ENCODE results near the gene PIGL. TPM values are rescaled to one million over a fixed set of nuclear protein-coding genes. Genes with fewer than 3 reads are reported as not detected.

PIGL gene
- total RNA-seq, 1 experiment from 2014 or later: 9.9 TPM

DNA sequence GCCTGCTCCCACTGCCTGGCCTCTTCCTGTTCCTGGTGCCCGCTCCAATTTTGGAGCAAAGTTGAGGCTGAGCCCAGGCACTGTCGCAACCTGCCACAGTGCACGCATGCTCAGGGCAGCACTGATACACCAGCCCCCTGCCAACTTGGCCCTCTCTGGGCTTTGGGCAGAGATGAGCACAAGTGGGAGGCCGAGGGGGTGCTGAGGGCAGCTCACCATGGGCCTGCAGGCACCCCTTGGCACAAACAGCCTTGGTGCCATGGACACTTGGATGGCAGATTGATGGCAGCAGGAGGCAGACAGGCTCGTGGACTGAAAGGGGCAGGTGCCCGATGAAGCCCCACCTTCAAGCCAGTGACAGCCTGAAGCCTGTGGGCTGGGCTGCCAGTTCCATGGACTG is 42.9 kb downstream of the PIGL start:
- no peak for DNase-seq (ENCODE audit: low read depth, low spot score)
- in situ Hi-C loops (cut with HindIII; ENCODE audit: low pct_unique_long_range_greater_than_20kb, low sequenced_read_pairs): no loop called here

DNA sequence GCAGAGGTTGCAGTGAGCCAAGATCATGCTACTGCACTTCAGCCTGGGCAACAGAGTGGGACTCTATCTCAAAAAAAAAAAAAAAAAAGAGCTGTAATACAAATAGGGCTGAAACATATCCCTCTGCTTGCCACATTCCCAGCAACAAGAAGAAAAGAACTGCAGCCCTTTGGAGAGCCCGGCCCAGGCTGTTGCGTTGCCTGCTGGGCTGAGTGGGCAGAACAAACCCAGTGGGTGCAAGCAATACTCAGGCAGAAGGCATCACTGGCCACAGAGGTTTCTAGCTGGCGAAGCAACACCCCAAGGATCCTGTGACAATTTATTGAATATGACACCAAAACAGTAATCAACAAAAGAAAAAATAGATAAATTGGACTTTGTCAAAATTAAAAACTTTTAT is 44.0 kb downstream of the PIGL start:
- DNase-seq (ENCODE audit: low read depth, low spot score): no peak
- in situ Hi-C loops (cut with HindIII; ENCODE audit: low pct_unique_long_range_greater_than_20kb, low sequenced_read_pairs): no loop called here

DNA sequence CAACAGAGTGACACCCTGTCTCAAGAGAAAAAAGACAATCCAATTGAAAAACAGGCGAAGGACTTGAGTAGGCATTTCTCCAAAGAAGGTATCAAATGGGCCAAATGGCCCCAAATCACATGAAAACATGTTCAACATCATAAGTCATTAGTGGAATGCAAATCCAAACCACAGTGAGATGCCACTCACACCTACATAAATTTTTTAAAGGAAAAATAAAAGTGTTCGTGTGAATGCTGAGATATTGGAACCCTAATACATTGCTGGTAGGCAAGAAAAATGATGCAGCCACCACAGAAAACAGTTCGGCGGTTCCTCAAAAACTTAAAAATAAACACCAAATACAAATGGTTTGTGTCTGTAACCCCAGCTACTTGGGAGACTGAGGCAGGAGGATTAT is 45.2 kb downstream of the PIGL start:
- in situ Hi-C loops (cut with HindIII; ENCODE audit: low pct_unique_long_range_greater_than_20kb, low sequenced_read_pairs): no loop called here
- DNase-seq (ENCODE audit: low read depth, low spot score): no peak

DNA sequence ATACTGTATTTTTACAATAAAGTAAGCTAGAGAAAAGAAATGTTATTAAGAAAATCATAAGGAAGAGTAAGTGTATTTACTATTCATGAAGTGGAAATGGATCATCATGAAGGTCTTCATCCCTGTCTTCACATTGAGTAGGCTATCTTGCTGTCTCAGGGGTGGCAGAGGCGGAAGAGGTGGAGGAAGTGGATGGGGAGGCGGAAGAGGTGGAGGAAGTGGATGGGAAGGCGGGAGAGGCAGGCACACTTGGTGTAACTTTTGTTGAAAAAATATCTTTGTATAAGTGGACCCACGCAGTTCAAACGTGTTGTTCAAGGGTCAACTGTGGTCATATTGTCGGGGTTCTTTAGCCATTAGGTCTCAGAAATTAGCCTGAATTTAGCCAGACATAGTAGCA is 50.2 kb downstream of the PIGL start:
- in situ Hi-C loops (cut with HindIII; ENCODE audit: low pct_unique_long_range_greater_than_20kb, low sequenced_read_pairs): no loop called here
- no peak for DNase-seq (ENCODE audit: low read depth, low spot score)

DNA sequence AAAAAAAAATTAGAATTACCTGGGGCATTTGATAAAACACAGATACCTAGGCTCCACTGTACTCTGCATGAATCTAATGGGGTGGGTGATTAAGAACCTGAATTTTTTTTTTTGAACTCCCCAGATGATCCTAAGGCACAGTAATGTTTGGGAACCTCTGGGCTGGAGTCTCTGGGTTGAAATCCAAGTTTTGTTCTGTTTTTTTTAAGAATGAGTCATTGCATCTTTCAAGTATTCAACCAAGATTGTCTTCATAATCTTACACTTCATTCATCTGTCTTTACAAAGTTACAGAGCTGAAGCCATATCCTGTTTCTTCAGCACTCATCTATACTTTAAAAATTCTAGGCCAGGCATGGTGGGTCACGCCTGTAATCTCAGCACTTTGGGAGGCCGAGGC is 52.6 kb downstream of the PIGL start:
- in situ Hi-C loops (cut with HindIII; ENCODE audit: low pct_unique_long_range_greater_than_20kb, low sequenced_read_pairs): no loop called here
- DNase-seq (ENCODE audit: low read depth, low spot score): no peak

DNA sequence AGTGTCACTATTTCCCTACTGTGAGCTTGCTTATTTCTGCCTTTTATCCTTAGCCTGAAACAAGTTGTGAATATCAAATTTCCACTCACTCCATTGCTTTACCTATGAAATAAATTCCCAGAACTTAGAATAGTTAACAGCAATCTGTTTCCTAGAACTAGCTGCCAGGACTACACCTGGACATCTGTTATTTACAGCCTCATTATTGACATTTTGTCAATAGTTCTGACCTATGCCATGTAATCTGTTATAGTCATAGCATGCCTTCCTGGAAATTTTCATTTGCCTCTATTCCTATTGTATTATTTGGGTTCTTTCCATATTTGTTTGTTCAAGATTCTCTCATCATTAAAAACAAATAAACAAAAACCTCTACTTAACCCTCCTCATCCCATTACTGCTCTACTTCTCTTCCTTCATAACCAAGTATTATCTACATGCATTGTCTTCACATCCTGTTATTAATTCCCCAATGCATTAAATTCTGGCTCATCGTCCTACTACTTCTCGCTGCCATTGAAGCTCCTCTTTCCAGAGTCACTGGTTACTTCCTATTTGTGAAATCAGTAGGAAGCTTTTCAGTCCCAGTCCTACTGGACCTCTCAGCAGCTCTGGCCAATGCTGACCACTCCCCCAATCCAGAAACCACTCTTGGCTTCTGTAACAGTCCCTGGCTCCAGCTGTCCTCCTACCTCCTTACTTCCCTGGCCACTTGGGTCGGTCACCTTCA is 55.3 kb downstream of the PIGL start:
- in situ Hi-C loops (cut with HindIII; ENCODE audit: low pct_unique_long_range_greater_than_20kb, low sequenced_read_pairs): no loop called here
- no peak for DNase-seq (ENCODE audit: low read depth, low spot score)

DNA sequence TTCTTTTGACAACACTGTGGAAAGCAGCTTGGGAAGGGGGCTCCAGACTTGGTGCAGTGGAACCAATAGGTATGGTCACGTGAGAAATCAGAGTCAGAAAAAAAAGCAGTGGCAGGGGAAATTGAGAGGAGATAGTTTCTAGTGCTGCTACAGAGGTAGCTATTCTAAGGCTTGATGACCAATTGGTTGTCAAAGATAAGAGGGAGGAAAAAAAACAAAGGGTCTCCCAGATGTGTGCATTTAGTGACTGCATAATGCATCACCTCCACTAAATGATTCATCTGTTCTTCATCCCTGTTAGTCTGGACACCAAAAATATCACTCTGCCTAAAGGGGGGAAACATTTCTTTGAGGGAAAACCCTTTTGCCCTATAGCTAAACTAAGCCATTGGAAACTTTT is 56.5 kb downstream of the PIGL start:
- DNase-seq (ENCODE audit: low read depth, low spot score): no peak
- in situ Hi-C loops (cut with HindIII; ENCODE audit: low pct_unique_long_range_greater_than_20kb, low sequenced_read_pairs): no loop called here

DNA sequence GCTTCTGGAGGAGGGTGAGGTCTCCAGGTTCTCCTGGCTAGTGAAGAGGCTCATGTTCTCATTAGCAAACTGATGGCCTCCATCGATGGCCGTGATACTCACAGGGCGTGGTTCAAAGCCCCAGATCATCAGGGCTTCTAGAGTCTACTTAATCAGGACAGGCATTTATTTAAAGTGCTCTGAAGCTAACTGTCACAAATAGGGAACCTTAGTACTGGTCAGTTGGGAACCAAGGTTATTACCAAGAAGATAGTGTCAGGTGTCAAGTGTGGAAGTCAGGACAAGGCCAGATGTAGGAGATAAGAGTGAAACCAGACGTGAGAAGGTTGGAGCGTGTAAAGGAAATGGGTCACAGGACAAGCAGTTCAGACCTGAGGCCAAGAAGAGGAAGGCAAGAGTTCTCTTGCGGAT is 56.9 kb downstream of the PIGL start:
- in situ Hi-C loops (cut with HindIII; ENCODE audit: low pct_unique_long_range_greater_than_20kb, low sequenced_read_pairs): no loop called here

DNA sequence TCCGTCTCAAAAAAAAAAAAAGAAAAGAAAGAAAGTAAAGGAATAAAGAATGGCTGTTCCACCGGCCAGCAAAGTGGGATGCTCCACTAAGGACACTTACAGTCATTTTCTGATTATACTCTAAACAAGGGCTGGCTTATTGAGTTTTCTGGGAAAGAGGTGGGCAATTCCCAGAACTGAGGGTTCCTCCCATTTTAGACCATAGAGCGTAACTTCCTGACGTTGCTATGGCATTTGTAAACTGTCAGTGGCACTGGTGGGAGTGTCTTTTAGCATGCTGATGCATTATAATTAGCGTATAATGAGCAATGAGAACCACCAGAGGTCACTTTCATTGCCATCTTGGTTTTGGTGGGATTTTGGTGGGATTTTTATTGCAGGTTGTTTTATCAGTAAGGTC is 58.0 kb downstream of the PIGL start:
- in situ Hi-C loops (cut with HindIII; ENCODE audit: low pct_unique_long_range_greater_than_20kb, low sequenced_read_pairs): no loop called here
- no peak for DNase-seq (ENCODE audit: low read depth, low spot score)

More for the DNA sequence above, 56.9 kb downstream of the PIGL start:
- DNase-seq (ENCODE audit: low read depth, low spot score): no peak

DNA sequence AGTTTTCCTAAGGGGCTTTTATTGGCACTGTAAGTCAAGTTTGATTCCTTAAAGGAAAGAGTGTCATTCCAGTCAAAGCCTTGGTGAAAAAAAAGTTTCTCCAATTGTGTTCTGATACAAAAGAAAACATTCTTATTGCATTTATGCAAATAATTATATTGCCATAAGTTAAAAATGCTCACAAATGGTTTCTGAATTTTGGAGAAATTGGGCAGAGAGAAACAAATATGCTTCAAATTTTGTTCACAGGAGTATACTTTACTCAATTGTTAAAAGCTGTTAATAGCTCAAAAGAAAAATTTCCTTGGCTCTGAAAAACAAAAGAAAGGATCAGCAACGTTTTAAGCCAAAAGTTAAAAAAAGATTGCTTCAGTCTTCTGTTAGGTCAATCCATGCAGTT is 60.2 kb downstream of the PIGL start:
- in situ Hi-C loops (cut with HindIII; ENCODE audit: low pct_unique_long_range_greater_than_20kb, low sequenced_read_pairs): no loop called here
- DNase-seq (ENCODE audit: low read depth, low spot score): no peak

DNA sequence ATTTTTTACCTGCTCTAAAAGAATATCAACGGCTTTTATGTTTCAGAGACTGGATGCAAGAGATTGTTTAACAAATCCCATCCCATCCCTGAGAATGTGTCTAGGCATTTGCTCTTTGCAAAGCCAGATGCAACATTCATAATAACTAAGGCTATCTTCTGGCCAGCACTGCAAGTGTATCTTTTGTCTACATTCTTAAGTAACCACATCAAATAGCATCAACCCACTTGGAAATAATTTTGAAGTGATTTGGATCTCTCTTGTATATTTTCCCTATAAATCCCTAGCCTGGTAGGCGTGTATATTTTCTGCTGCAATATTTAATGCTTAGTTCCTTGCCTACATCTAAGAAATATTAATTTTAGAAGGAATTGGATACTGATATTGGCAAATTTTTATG is 64.3 kb downstream of the PIGL start:
- no peak for DNase-seq (ENCODE audit: low read depth, low spot score)
- in situ Hi-C loops (cut with HindIII; ENCODE audit: low pct_unique_long_range_greater_than_20kb, low sequenced_read_pairs): no loop called here

DNA sequence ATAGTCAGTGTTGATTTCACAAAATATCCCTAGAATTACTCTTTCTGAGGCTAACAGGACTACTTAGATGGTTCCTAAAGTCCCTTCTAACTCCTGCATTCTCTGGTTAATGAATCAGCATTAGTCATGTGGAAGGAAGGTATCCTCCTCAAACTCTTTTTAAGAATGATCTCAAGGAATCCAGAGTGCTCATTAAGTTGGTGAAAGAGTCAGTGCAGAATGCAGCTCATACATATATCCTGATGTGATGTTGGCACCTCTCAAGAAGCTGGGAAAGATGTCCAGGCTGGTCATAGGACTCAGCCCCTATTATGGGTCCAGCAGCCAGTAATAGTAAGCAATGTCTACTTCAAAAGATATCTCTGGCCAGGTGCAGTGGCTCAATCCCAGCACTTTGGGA is 65.5 kb downstream of the PIGL start:
- DNase-seq (ENCODE audit: low read depth, low spot score): no peak
- in situ Hi-C loops (cut with HindIII; ENCODE audit: low pct_unique_long_range_greater_than_20kb, low sequenced_read_pairs): no loop called here

DNA sequence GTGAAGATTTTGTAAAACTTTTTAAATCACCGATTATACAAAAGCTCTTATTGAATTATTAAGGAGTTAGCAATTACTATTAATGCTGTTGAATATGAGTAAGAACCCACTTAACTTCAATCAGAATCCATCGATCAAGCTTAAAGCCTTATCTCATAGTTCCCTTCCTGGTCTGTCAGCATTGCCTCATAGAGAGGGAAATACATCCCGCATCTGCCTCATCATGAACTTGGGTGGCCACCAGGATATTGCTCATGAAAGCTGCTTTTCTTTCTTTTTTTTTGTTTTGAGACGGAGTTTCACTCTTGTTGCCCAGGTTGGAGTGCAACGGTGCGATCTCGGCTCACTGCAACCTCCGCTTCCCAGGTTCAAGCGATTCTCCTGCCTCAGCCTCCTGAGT is 66.7 kb downstream of the PIGL start:
- in situ Hi-C loops (cut with HindIII; ENCODE audit: low pct_unique_long_range_greater_than_20kb, low sequenced_read_pairs): no loop called here
- no peak for DNase-seq (ENCODE audit: low read depth, low spot score)

DNA sequence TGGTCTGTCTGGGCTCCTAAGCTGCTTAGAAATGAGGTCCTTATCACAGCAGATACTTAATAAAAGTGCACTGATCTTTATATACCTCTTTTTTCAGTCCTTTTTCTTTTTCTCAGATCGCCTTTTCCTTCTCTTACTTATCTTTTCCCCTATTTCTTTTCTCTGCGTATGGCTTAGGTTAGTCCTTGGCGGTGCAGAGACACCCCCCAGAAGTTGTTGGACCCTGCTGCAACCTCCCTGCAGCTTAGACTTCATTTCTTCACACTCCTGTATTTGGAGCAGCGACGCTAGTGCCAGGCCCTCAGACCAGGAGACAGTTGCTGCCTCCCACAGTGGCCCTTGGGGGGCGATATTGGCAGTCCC is 68.6 kb downstream of the PIGL start:
- in situ Hi-C loops (cut with HindIII; ENCODE audit: low pct_unique_long_range_greater_than_20kb, low sequenced_read_pairs): no loop called here
- DNase-seq (ENCODE audit: low read depth, low spot score): no peak

DNA sequence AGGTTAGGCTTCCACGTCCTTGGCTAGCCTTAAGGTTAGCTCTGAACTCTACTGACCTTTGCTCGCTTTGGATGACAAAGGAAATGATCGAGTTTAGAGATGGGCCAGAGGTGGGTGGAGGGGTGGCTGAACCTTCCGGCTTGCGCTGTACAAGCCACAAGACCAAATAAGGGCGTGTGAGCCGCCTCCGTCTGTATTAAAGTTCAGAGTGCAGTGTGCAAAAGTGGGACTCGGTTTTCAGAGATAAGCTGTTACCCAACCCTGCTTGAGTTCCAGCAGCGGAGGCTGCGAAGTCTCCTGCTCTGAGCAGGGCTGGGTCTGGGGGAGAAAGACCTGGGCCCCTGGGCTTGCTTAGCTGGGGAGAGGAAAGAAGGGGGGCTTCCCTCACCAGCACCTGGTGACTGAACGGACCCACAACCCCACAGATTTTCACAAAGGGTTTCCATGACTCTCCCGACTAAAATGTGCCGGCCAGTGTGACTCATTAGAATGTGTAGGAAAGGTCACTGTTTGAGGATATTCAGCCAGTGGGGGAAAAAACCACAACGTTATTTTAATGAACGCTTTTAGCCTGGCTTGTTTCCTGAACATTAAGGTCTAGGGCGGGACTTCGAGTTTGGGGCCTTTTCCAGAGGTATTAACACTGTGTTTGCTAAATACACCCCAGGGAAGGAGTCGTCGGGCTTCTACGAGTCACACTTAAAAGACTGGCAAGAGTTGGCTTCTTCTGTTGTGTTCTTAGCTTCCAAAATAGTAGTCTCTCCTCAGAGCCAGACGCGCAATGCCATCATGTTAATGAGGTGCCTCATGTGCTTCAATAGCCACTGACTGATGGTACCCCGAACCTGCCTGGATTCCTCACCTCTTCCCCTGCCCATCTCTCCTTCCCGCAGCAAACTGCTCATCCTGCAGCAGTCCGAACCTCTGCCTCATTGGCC is 69.3 kb downstream of the PIGL start:
- peak; percentile 88 for DNase-seq (ENCODE audit: low read depth, low spot score)
- in situ Hi-C loops (cut with HindIII; ENCODE audit: low pct_unique_long_range_greater_than_20kb, low sequenced_read_pairs): no loop called here

DNA sequence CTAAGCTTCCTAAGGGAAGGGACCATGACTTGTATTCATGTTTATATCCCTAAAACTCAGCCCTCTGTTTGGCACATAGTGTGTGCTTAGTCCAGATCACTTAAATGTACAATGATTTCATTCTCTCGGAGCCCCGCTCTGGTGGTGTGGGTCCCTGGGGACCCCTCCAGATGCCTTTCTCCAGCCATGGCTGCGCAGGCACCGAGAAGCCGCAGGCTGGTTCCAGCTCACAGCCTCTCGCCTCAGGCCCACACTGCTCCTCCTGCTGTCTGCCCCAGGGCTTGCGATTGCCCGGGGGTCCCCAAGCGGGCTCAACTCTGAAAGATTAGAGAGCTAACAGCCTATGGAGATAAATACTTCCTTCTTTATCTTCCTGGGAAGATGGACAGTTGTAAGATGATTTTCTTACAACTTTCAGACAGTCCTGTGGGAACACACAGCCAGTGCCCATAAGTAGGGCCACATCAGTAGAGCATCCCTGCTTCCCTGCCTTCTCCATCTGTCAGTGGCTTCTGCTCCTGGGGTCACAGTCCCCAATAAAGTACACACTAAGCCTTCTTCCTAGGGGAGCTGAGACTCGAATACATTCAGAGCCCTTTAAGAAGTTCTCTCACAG is 70.0 kb downstream of the PIGL start:
- in situ Hi-C loops (cut with HindIII; ENCODE audit: low pct_unique_long_range_greater_than_20kb, low sequenced_read_pairs): no loop called here

DNA sequence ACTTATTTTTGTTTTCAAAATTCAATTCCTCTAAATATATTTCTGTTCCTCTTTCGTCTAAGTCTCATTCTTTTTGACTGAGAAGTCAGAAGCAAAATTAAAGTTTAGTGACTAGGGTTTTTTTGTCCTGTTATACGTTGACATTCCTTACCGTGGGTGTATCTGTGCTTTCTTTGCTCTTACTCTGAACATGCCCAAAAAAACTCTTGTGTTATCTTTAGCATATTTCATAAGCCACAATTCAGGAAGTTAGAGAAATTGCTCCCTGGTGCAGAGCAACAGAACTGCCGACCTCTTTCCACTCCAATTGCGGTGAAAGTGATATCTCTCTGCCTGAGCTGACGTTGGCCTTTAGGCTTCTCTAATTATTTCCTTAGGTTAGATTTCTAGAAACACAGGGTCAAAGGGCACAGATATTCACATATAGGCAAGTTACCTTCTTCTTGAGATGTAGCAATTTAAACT is 70.6 kb downstream of the PIGL start:
- DNase-seq (ENCODE audit: low read depth, low spot score): no peak
- in situ Hi-C loops (cut with HindIII; ENCODE audit: low pct_unique_long_range_greater_than_20kb, low sequenced_read_pairs): no loop called here

More for the DNA sequence above, 70.0 kb downstream of the PIGL start:
- DNase-seq (ENCODE audit: low read depth, low spot score): peak; percentile 25

DNA sequence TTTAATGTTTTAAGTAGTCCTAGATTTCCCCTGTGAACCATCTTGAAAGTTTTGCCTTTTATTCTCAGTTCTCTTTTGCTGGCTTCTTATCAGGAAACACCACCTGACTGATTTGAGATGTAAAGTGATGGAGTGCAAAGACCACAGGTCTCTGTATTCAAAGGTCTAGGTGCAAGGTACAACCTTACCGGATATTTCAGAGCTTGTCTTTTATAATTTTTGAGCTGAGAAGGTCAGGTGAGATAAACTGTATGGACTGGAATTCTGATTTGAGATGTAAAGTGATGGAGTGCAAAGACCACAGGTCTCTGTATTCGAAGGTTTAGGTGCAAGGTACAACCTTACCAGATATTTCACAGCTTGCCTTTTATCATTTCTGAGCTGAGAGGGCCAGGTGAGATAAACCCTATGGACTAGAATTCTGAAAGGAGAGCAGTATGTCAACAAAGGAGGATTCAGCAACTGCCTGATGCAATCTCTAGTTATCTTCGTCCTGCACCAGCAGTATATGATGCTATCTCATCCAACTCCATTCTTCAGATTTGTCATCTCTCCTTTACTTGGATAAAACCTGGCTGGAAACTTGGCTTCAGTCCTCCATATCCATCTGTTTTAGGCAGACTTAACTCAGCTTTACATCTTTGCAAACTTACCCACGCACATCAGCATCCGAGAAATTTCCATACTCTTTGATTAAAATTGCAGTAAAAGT is 72.0 kb downstream of the PIGL start:
- in situ Hi-C loops (cut with HindIII; ENCODE audit: low pct_unique_long_range_greater_than_20kb, low sequenced_read_pairs): no loop called here
- no peak for DNase-seq (ENCODE audit: low read depth, low spot score)
